Muscle of back (tissue), 11 donors: ENCODE data around the gene CS. TPM values are rescaled to one million over a fixed set of nuclear protein-coding genes. Genes with fewer than 3 reads are reported as not detected.
A peak's percentile ranks its signal among the peaks of the same experiment; 100 is the strongest.
"Not testable (repeated sequence)": the region's sequence is repeated elsewhere in the genome, so short reads cannot be mapped to it uniquely, and the experiment has no call there.

Experiments
- DNase-seq, 3 donors: peaks; one replicate each; pipeline versions ENCODE4 v3.0.0 to v3.0.0-alpha.2; 2013
- polyA plus RNA-seq, 10 donors: library from polyadenylated mRNA; unstranded; fragments of 120-200 nt; gene quantifications; one replicate each; pipeline ENCODE4 v1.2.1, GENCODE V29; 2013; ENCODE audit not compliant: insufficient read length in 10 of 10

CS gene
- polyA plus RNA-seq, 10 donors = 166 to 293 (median 221) TPM

DNA sequence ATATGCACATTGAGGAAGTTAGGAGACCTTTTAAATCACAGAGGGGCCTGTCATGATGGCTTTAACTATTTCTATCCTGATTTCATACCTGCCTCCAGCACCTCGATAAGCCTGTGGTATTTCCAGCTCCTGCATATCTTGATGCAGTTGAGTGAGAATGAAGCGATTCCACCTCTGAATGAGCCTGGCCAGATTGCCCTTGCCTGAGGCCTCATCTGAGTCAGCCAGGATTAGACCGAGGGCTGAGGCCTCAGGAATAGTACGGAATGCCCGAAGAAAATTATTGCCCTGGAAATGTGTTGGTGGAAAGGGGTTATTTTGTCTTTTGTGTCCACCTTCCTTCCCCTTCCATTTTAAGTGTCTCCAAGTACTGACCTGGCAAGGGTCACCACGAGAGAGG is 24.1 kb upstream of the CS start:
- DNase-seq = no peak

- not testable (repeated sequence) for DNase-seq
Observed at GRCh38 chr12:56321610-56322009, 21.5 kb upstream of the CS start.

DNA sequence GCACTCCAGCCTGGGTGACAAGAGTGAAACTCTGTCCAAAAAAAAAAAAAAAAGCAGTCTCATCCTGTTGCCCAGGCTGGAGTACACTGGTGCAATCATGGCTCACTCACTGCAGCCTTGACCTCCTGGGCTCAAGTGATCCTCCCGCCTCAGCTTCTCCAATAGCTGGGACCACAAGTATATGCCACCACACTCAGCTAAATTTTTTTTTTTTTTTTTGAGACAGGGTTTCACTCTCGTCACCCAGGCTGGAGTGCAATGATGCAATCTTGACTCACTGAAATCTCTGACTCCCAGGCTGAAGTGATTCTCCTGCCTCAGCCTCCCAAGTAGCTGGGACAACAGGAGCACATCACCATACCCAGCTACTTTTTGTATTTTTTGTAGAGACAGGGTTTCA is 20.9 kb upstream of the CS start:
- no peak for DNase-seq

- no peak for DNase-seq
Observed at GRCh38 chr12:56317675-56318074, 17.5 kb upstream of the CS start.

DNA sequence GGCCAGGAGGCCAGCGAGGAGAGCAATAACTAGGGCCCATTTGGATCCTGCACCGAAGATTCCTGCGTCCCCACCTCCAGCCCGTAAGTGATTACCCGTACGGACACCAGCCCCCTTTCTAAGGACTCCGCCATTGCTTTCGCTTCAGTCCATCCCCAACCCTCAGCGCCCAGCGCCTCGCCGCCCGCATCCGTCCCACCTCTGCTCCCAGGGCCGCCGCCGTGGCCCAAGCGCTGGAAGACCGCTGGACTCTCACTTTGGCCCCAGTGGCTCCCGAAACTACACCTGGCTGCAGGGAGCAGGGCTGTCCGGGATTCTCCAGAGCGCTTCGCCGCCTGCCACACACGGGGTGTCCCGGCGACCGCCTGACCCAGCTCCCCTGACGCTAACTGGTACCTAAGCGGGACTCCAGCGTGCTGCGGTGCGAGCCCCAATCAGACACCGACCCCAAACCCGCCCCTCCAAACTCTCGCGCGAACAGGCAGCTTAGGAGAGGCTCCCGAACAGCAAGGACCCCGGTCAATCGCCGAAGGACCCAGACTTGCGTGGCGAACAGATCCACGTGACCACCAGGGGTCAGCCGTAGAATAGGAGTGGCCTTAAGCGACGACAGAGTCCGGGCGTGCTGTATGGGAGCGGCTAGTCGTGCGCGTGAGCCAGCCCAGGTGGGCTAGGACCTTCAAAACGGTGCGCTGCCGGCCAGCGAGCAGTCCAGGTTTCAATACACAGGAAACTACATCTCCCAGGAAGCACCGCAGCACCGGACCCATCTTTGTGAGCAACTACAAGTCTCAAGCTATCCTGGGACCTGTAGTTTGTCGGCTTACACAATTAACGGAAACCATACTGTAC is 15.7 kb upstream of the CS start, which contains the start of gene CNPY2:
TSS of gene CNPY2 (minus strand) at position 367 of the 852 bp plus-strand sequence. CDS start 771 bp downstream, outside the sequence.
- DNase-seq = peak; percentile 95 to 99 (median 96)

GRCh38 chr12:56315249-56315621 is 15.1 kb upstream of the CS start:
- no peak for DNase-seq

GRCh38 chr12:56311003-56311402 is 10.9 kb upstream of the CS start:
- no peak for DNase-seq

DNA sequence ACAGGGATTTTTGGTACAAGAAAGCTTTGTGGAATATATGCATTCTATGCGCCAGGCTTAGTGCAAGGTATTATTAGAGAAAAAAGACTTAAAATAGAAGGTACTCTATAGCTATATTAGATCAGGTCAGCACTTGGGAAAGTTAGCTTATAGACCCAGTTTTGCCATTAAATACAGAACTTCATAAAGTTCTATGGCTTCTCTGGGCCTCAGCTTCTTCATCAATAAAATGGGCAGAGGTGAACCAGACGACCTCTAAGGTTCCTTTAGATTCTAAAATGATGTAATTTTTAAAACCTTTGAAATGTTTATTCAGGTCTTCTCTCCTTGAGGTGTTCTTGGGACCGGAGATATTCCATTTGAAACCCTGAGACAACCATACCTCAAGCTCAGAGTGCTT is 8.6 kb upstream of the CS start:
- no peak for DNase-seq

DNA sequence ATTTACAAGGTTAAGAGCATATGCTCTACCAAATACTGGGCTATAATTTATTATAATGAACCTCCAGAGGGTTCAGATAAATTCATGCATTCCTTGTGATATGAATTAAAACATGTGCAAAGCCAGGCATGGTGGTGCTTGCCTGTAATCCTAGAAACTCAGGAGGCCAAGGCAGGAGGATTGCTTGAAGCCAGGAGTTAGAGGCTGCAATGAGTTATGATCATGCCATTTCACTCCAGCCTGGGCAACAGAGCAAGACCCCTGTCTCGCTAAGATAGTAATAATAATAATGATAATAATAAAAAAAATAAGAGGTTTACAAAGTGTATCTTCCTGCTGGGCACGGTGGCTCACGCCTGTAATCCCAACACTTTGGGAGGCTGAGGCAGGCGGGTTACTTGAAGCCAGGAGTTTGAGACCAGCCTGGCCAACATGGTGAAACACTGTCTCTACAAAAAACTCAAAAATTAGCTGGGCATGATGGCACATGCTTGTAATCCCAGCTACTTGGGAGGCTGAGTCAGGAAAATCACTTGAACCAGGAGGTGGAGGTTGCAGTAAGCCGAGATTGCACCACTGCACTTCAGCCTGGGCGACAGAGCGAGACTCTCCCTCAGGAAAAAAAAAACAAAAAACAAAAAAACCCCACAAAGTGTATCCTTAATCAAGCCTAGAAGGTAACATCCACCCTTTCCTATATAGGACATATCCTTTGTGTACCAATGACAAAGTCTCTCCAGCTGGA is 7.3 kb upstream of the CS start:
- DNase-seq = no peak

GRCh38 chr12:56304872-56305590 is 4.9 kb upstream of the CS start:
- no peak for DNase-seq

DNA sequence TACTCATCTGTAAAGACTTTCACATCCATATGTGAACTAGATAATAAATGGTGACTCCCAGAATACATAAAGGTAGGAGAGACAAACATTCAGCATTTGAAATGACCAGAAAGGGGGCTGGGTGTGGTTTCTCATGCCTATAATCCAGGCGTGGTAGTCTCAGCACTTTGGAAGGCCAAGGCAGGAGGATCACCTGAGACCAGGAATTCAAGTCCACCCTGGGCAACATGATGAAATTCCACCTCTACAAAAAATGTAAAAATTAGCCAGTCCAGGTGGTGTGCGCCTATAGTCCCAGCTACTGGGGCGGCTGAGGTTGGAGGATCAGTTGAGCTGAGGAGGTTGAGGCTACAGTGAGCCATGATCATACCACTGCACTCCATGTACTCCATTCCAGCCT is 4.1 kb upstream of the CS start:
- no peak for DNase-seq

DNA sequence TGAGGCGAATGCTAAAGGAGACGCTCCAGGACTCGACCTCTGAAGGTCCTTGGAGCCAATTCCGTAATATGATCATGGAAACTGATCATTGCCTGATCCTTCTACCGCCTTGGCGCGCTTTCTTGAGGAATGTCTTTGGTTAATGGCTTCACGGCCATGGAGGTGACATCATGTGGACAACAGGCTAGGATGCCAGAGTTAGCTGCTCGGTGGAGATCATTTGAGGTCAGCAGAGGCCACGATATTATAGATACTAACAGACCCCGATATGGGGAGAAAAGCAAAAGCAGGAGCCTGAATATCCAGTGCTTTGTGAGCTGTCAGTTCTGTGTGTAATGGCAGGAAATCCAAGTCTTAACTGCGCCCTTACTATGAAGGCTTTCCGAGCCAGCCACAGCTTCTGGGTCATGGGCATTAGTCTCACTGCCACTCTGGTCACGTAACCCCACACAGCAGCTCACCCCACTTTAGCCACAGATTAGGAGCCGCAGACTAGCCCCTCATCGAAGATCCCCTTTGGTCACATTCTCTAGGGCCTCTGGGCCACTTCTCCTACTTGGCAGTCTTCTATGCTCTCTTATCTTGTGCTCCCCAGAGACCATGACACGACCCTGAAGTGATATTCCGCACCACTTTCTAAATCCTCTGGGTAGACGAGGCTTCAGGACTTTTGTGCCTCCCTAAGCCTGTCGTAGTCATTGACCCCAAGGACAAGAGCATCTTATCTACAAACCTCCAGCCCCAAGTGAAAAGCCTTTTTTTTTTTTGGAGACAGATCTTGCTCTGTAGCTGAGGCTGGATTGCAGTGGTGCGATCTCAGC is 724 bp upstream of the CS start:
- no peak for DNase-seq

- DNase-seq = no peak
Observed at GRCh38 chr12:56299308-56299852, 750 bp downstream of the CS start.

DNA sequence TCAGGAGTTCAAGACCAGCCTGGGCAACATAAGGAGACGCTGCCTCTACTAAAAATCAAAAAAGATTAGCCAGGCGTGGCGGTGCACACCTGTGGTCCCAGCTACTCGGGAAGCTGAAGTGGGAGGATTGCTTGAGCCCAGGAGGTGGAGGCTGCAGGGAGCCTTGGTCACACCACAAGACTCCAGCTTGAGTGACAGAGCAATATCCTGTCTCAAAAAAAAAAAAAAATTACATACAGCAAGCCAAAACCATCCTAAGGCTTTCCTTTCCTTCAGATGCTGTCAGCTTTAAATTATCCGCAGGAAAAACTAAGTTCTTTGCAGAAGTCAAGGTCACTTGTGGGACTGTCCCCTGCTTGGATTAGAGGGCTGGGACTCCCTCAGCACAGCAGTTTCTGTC is 1.3 kb downstream of the CS start:
- DNase-seq = no peak

- DNase-seq = no peak
Observed at GRCh38 chr12:56297400-56297799, 2.7 kb downstream of the CS start.

- DNase-seq = no peak
Observed at GRCh38 chr12:56296295-56296694, 3.8 kb downstream of the CS start.

- DNase-seq = no peak
Observed at GRCh38 chr12:56293795-56294194, 6.3 kb downstream of the CS start.

DNA sequence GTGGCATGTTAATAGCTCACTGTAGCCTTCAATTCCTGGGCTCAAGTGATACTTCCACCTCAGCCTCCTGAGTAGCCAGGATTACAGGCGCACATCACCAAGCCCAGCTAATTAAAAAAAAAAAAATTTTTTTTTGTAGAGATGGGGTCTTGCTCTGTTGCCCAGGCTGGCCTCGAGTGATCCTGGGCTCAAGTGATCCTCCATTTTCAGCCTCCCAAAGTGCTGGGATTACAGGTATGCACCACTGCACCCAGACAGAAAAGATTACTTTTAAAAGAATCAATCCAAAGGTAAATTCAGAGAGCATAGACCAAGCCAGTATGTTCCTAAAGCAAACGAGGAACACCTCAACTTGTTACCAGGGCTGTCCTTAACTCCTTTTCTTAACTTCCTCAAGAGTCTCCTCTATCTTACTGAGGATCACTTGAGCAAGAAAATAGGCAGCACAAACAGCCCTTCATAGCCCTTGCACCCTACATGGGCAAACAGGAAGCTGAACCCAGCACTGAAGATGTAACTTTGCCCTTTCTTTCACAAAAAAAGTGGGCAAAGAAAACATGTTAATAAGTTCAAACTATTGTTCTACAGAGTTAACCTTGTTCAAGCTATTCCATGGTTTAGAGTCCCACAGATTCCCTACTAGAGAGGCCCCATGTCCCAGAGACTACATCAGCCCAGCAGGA is 11.3 kb downstream of the CS start:
- no peak for DNase-seq

GRCh38 chr12:56286044-56286830 is 13.9 kb downstream of the CS start:
- no peak for DNase-seq

DNA sequence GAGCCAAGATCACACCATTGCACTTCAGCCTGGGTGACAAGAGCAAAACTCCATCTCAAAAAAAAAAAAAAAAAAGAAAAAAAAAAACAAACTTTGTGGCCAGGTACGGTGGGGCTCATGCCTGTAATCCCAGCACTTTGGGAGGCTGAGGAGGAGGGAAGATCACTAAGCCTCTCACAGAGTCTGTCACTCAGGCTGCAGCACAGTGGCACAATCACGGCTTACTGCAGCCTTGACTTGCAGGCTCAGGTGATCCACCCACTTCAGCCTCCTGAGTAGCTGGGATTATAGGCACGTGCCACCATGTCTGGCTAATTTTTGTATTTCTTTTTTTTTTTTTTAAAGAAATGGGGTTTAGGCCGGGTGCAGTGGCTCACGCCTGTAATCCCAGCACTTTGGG is 15.9 kb downstream of the CS start:
- DNase-seq = not testable (repeated sequence)
